ENCODE data around the gene GOLGA6L9.
"Not testable (repeated sequence)": the region's sequence is repeated elsewhere in the genome, so short reads cannot be mapped to it uniquely, and the experiment has no call there.

GOLGA6L9 gene

GRCh38 chr15:82406211-82406610, 23.4 kb upstream of the GOLGA6L9 start:
- not testable (repeated sequence) for H3K9me3 ChIP-seq; DNase-seq; H3K27me3 ChIP-seq; H3K4me3 ChIP-seq (ENCODE audit: low read depth, low read length); H3K36me3 ChIP-seq; H3K4me1 ChIP-seq

DNA sequence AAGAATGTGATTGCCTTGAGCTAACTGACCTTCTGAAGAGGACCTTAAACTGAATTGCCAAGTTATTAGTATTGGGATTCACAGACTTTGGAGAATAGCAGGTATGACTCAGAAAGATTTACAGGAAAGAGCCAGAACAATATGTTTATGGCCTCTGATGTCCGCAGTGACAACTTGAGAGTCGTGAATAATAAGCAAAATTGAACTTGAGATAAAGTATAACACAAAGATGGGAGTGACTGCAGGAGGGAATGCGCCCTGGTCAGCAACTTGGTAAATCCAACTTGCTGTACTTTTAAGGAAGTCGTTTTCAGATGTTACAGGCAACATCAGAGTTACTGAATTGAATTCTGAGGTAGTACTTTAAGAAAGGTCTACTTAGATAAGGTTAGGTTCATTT, 19.3 kb upstream of the GOLGA6L9 start:
- H3K4me1 ChIP-seq; H3K27me3 ChIP-seq; H3K9me3 ChIP-seq; H3K36me3 ChIP-seq; H3K4me3 ChIP-seq (ENCODE audit: low read depth, low read length); DNase-seq: not testable (repeated sequence)

- not testable (repeated sequence) for H3K4me1 ChIP-seq; H3K4me3 ChIP-seq (ENCODE audit: low read depth, low read length); DNase-seq; H3K27me3 ChIP-seq; H3K9me3 ChIP-seq; H3K36me3 ChIP-seq
Measured at GRCh38 chr15:82411595-82411994, 18.0 kb upstream of the GOLGA6L9 start.

DNA sequence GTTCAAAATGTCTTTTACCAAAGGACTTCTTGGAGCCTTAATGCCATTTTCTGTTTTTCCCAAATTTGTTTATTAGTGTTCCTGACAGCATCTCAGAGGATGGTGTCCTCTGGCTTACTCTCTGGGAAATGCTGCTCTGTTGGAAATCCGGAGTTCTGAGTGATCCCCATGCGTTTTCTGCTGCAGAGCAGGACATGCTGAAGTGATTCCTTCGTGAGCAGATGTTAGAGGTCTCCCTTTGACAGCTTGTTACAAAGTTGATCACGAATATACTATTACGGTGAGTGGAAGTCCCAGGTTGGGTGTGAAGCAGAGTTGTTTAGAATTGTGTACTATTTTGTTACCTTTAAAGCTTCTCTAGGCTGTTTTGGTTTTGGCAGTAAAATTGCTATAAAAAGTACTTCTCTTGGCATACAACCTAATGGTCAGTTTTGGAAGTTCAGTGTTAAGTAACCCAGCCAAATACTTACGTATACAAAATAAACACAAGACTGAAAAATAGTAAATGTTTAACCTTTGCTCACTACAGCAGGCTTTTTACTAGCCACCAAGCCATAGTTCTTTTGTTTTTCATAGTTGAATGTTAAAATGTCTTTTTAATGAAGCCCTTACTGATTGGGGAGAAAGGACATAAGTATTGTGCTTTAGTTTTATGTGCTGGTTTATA, 15.0 kb upstream of the GOLGA6L9 start:
- not testable (repeated sequence) for H3K9me3 ChIP-seq; H3K4me3 ChIP-seq (ENCODE audit: low read depth, low read length); H3K36me3 ChIP-seq; H3K4me1 ChIP-seq; H3K27me3 ChIP-seq; DNase-seq

DNA sequence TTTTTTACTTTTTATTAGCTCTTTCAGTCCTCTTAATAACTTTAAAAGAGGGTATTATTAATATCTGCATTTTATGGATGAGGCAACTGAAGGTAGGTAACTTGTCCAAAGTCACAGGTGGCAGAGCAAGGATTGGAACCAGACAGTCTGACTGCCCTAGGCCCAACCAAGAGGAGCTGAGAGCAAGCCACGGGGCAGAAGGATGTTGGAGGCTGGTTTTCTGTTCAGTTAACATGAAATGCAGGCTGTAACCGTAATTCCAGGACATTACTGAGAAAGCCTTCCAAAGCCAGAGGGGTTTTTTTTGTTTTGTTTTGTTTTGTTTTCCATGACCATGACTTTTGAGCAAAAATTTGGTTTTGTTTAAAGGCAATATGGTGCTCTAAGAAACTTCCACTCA, 9.1 kb upstream of the GOLGA6L9 start:
- not testable (repeated sequence) for H3K4me3 ChIP-seq (ENCODE audit: low read depth, low read length); H3K36me3 ChIP-seq; H3K4me1 ChIP-seq; H3K9me3 ChIP-seq; H3K27me3 ChIP-seq; DNase-seq

GRCh38 chr15:82420966-82421365, 8.7 kb upstream of the GOLGA6L9 start:
- DNase-seq; H3K4me3 ChIP-seq (ENCODE audit: low read depth, low read length); H3K27me3 ChIP-seq; H3K4me1 ChIP-seq; H3K9me3 ChIP-seq; H3K36me3 ChIP-seq: not testable (repeated sequence)

GRCh38 chr15:82427117-82427516, 2.5 kb upstream of the GOLGA6L9 start:
- not testable (repeated sequence) for H3K36me3 ChIP-seq; H3K4me1 ChIP-seq; H3K9me3 ChIP-seq; DNase-seq; H3K4me3 ChIP-seq (ENCODE audit: low read depth, low read length); H3K27me3 ChIP-seq

DNA sequence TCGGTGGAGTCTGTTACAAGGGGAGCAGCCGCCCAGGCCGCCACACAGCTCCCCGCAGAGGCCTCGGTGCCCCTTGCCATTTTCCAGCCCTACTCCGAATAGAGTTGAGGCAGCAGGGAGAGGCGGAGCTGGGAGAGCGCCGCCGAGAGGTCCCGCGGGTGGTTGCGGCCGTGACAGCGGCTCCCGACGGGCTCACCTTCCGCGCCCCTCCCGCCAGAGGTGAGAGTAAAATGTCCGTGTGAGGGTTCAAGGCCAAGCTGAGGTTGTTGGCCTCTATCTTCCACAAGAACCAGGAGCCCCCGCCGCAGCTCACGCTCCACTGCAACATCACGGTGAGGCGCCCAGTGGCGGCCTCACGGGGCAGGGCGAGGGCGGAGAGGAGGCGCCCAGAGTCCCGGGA, 15.8 kb downstream of the GOLGA6L9 start:
- not testable (repeated sequence) for H3K36me3 ChIP-seq, H3K4me1 ChIP-seq, H3K27me3 ChIP-seq, H3K9me3 ChIP-seq
- DNase-seq: peak; percentile 71
- peak overlapping the region; percentile 48 for H3K4me3 ChIP-seq (ENCODE audit: low read depth, low read length)
- TF ChIP-seq CTCF (IDR thresholded peaks at IDR 0.05; ENCODE audit: low read depth, low read length): peak; percentile 14; the same call in 1 of the 2 replicates

- not testable (repeated sequence) for H3K4me3 ChIP-seq (ENCODE audit: low read depth, low read length); H3K27me3 ChIP-seq; DNase-seq; H3K9me3 ChIP-seq; H3K4me1 ChIP-seq; H3K36me3 ChIP-seq
Measured at GRCh38 chr15:82457336-82457735, 27.7 kb downstream of the GOLGA6L9 start.

DNA sequence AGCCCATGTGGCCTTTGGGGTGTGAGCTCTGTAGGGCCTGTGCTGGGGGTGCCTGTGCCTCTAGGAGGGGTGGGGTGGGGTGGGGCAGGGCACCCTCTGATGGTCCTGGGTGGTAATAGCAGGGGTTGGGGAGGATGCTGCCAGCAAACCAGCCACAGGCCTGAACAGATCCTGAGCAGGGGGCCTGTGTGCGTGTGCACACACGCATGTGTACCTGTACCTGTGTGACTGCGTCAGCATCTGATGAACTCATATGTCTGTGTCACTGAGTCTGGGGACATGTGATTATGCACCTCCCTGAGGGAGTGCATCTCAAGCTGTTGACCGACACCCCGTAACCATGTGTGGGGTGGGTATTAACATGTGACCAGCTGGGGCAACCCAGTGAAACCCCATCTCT, 36.0 kb downstream of the GOLGA6L9 start:
- DNase-seq; H3K9me3 ChIP-seq; H3K36me3 ChIP-seq; H3K27me3 ChIP-seq; H3K4me3 ChIP-seq (ENCODE audit: low read depth, low read length); H3K4me1 ChIP-seq: not testable (repeated sequence)

DNA sequence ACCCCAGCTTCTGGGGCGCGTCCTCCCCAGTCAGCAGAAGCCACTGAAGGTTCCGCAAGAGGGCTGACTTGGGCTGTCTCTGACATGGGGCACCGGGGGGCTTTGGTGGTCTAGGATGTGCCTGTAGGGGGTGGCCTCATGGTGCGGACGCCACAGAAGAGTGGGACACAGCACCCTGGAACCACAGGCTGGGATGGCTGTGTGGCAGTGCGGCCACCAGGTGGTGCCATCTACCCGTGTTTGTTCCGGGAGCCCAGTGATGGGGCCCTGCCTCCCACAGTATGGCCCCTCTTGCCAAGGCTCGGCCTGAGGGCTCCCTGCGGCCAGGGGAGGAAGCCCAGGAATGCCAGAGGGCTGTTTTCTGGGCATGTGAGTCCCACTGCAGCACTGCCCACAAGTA, 38.6 kb downstream of the GOLGA6L9 start:
- H3K4me1 ChIP-seq; H3K27me3 ChIP-seq; H3K36me3 ChIP-seq; H3K9me3 ChIP-seq; H3K4me3 ChIP-seq (ENCODE audit: low read depth, low read length): not testable (repeated sequence)
- DNase-seq: peak; percentile 13

DNA sequence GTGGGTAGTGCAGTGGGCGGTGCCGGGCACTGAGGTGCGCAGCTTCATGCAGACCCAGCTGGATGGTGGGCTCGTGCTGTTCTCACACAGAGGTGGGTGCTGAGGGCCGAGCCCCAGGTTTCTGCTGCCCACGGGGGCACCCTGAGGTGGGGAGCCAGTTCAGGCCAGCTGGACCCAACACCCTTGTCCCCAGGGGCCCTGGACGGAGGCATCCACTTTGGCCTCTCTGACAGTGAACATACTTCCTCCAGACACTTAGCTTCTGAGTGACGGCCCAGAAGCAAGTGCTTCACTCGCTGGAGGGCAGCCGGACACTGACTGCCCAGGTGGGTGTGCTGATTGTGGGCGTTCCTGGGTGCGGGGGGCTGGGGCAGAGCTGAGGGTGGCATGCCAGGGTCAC, 39.8 kb downstream of the GOLGA6L9 start:
- H3K36me3 ChIP-seq; H3K9me3 ChIP-seq; H3K4me1 ChIP-seq; H3K4me3 ChIP-seq (ENCODE audit: low read depth, low read length); H3K27me3 ChIP-seq; DNase-seq: not testable (repeated sequence)

DNA sequence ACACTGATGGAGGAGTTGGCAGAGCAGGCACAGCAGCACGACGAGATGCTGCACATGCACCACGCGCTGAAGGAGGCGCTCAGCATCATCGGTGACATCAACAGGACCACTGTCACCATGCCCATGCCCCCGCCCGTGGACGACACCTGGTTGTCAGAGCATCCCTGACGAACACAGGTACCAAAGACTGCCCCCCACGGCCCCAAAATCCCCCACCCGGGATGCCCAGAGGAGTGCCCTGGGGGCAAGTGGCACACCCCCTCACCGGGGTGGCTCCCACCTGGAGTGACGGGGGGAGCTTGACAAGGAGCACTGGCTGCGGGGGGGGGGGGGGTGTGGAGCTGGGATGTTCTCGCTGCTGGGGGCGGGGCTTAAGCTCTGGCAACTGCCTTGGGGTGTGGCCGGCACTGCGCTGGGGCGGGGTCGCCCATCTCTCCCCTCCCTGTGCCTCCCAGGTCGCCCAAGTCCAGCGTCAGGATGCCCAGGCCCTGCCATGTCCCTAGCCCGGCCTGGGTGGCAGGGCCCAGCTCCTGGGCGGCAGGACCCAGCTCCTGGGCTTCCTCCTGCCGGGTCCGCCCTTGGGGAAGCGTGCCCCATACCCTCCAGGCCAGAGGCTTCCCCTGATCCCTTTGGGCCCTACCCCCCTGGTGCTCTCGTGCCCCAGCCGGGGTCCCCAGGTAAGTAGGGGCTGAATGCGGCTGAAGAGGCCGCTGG, 42.8 kb downstream of the GOLGA6L9 start:
- peak; percentile 19 for DNase-seq
- not testable (repeated sequence) for H3K9me3 ChIP-seq; H3K4me3 ChIP-seq (ENCODE audit: low read depth, low read length); H3K4me1 ChIP-seq; H3K27me3 ChIP-seq; H3K36me3 ChIP-seq

DNA sequence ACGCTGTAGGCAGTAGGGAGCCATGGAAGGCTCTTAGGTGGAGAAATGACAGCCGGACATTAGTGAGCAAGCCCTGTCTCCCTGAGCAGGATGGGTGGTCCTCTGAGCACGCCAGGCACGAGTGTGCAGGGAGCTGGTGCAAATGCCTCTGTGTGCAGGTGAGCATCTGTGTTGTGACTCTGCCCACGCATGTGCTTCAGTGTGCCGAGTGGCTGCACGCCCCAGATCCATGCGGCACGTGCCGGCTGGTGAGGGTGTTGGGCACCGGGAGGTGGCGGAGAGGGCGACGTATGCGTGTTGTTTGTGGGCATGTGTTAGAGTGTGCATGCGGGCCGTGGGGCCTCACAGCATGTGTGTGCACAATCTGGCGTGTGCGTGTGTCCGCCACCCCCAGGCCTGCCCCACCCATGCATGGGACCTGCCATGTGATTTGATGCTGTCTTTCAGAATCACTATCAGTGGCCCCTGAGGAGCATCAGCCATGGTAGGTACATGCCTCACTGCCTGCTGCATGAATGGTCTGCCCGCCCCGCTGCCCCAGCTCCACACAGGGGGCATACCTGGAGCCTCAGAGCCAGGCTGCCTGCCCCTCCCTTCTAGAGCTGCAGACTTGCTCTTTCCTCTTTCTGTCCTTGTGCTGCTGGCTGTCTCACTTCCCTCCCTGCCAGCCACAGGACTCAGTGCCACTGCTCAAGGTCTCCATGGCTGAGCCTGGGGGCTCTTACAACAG, 45.1 kb downstream of the GOLGA6L9 start:
- not testable (repeated sequence) for DNase-seq; H3K36me3 ChIP-seq; H3K9me3 ChIP-seq; H3K27me3 ChIP-seq; H3K4me3 ChIP-seq (ENCODE audit: low read depth, low read length); H3K4me1 ChIP-seq

GRCh38 chr15:82475345-82475967, 45.8 kb downstream of the GOLGA6L9 start:
- not testable (repeated sequence) for H3K4me1 ChIP-seq; H3K9me3 ChIP-seq; DNase-seq; H3K4me3 ChIP-seq (ENCODE audit: low read depth, low read length); H3K27me3 ChIP-seq; H3K36me3 ChIP-seq

Data from BE2C (cell line).